Thyroid gland (tissue), 4 donors: ENCODE measurements around the gene FXYD6. TPM values are rescaled to one million over a fixed set of nuclear protein-coding genes. Genes with fewer than 3 reads are reported as not detected.

Experiments used
- DNase-seq, 2 donors: peaks; one replicate each; pipeline ENCODE4 v3.0.0-alpha.2; 2019
- H3K27ac ChIP-seq, 3 donors: fragments of 200-600 bp; sonication (generic); 1 replicate in 2 of 3; 2 replicates in 1 of 3; pipeline ENCODE4 v1.5.1; 2016 to 2019; ENCODE audit warnings: mild to moderate bottlenecking in 1 of 3, moderate library complexity in 1 of 3
- H3K27me3 ChIP-seq: fragments of 200-600 bp; sonication (generic); one replicate; pipeline ENCODE4 v1.5.1; 2019
- H3K36me3 ChIP-seq, 2 donors: fragments of 200-600 bp; sonication (generic); one replicate each; pipeline ENCODE4 v1.5.1; 2016 to 2019
- H3K4me1 ChIP-seq, 2 donors: fragments of 200-600 bp; sonication (generic); one replicate each; pipeline ENCODE4 v1.5.1; 2017 to 2019
- H3K4me3 ChIP-seq, 3 donors: fragments of 200-600 bp; sonication (generic); replicated peaks in 1 of 3; 1 replicate in 2 of 3; 2 replicates in 1 of 3; pipeline ENCODE4 v1.5.1; 2016; ENCODE audit warnings: mild to moderate bottlenecking in 1 of 3
- H3K9me3 ChIP-seq: fragments of 200-600 bp; sonication (generic); one replicate; pipeline ENCODE4 v1.5.1; 2017
- CTCF ChIP-seq, 6 experiments: fragments of 200-600 bp in 3 of 6; fragments of 450-650 bp in 3 of 6; sonication (generic) in 3 of 6; IDR thresholded peaks; one replicate each; pipeline ENCODE4 v1.5.1; 2016 to 2019; ENCODE audit warnings: antibody characterized with exemption in 6 of 6, mild to moderate bottlenecking in 2 of 6, inconsistent platforms in 1 of 6, moderate library complexity in 1 of 6
- POLR2A ChIP-seq, 2 donors: fragments of 450-650 bp; IDR thresholded peaks; one replicate each; pipeline ENCODE4 v1.6.1; 2017; ENCODE audit warnings: antibody characterized with exemption in 2 of 2, mild to moderate bottlenecking in 2 of 2, moderate library complexity in 1 of 2
- WGBS, 2 donors: methylation state at CpG; one replicate each; pipeline ENCODE4 v1.1.5; 2017; 5-methylcytosine and 5-hydroxymethylcytosine counted together
- intact Hi-C: fragments of 100-400 bp; cut with DNase I; formaldehyde crosslinking; loops from one replicate; pipeline ENCODE4 v1.15.1; 2023
- total RNA-seq, 4 donors: library from RNA; depleted of rRNA; stranded (reverse); fragments of >200 nt; gene quantifications; one replicate each; pipeline ENCODE4 v1.2.3, GENCODE V29; 2016

FXYD6 gene
- total RNA-seq, 4 donors from 2014 or later, result 34.2 to 143 (median 88.6) TPM

DNA sequence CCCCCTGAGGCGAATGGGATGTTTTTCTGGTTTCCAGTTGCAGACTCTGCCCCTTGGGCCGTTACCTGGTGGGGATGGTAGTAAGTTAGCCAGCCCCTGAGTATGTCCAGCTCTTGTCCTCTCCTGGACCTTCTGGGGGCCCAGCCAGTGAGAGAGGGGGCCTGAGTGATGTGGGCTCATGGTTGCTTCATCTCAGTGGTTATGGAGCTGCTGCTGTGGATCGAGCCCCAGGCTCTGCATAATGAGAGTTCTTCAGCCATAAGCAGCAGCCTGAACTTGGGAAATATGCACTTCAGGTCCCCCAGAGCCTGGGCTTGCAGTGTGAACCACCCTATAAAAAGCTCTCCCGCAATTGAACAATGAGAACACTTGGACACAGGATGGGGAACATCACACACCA, 46.8 kb upstream of the FXYD6 start:
- 81 to 100% methylated on average over 3 to 4 of the region's 4 CpGs for WGBS, 2 donors
- DNase-seq, result no peak
- no peak overlapping the region for H3K27ac ChIP-seq
- no peak overlapping the region for H3K4me3 ChIP-seq
- intact Hi-C loops, result no loop called here
- H3K4me1 ChIP-seq, result peaks cover 11 to 33% of the 10 kb centered on the region in 2 donors
- no peaks in the 10 kb centered on the region for H3K9me3 ChIP-seq
- no peaks in the 10 kb centered on the region for H3K36me3 ChIP-seq
- H3K27me3 ChIP-seq, result no peaks in the 10 kb centered on the region
- TF ChIP-seq POLR2A (IDR thresholded peaks at IDR 0.05) (no peak), CTCF (IDR thresholded peaks at IDR 0.05) (no peak)

GRCh38 chr11:117921893-117922292, 45.4 kb upstream of the FXYD6 start:
- H3K4me3 ChIP-seq, result no peak overlapping the region
- no peak overlapping the region for H3K27ac ChIP-seq
- WGBS, 2 donors, result 96 to 98% methylated on average over 5 of the region's 5 CpGs
- intact Hi-C loops, result no loop called here
- TF ChIP-seq POLR2A (IDR thresholded peaks at IDR 0.05) (no peak), CTCF (IDR thresholded peaks at IDR 0.05) (no peak)
- H3K27me3 ChIP-seq, result no peaks in the 10 kb centered on the region
- H3K36me3 ChIP-seq, result no peaks in the 10 kb centered on the region
- H3K9me3 ChIP-seq, result no peaks in the 10 kb centered on the region
- peaks cover 5 to 28% of the 10 kb centered on the region in 2 donors for H3K4me1 ChIP-seq
- DNase-seq, result no peak

DNA sequence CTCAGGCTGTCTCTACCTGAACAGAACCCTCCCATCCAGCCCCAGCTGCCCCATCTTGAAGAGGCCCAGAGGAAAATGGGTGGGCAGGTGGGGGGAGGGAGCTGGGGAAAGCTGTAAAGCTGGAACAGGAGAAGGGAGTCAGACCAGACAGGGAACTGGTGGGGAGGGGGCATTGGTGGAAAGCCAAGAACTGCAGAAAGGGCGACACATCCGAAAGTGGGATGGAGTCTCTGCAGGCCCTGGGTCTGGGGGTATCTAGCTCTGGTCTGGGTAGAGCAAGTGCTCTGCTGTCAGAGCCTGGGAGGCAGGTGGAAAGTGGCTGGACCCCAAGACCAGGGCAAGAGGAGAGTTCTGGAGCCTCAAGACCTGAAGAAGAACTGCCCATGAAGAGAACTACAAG, 45.0 kb upstream of the FXYD6 start:
- Histone ChIP-seq H3K27me3 (no peaks in the 10 kb centered on the region), H3K4me3 (no peak overlapping the region), H3K27ac (no peak overlapping the region), H3K4me1 (peaks cover 5 to 28% of the 10 kb centered on the region in 2 donors), H3K9me3 (no peaks in the 10 kb centered on the region), H3K36me3 (no peaks in the 10 kb centered on the region)
- intact Hi-C loops, result no loop called here
- 97 to 98% methylated on average over 2 of the region's 2 CpGs for WGBS, 2 donors
- no peak for DNase-seq
- TF ChIP-seq CTCF (IDR thresholded peaks at IDR 0.05) (no peak), POLR2A (IDR thresholded peaks at IDR 0.05) (no peak)

DNA sequence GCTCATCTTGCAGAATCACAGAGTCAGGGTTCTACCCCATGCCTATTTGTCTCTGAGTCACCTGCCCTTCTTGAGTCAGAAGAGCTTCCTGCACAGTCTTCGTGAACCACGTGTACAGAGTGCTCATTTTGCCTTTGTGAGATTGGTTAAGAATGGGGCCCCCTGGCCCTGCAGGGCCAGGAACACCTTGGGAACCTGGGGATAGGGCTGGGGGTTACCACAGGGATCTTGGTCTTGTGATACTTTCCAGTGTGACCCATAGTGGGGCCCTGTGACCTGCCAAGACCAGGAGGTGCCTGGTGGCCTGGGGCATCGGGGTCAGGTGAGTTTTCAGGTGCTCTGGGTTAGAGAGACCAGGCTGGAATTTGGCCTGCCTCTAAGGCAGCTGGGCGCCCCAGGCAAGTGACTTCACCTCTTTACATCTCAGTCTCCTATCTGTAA, 43.3 kb upstream of the FXYD6 start:
- intact Hi-C loops, result no loop called here
- H3K27me3 ChIP-seq, result no peaks in the 10 kb centered on the region
- H3K27ac ChIP-seq, result peak overlapping the region in 2 of 3 donors; percentile 6 to 58
- DNase-seq, result no peak
- H3K36me3 ChIP-seq, result no peaks in the 10 kb centered on the region
- no peak for TF ChIP-seq POLR2A (IDR thresholded peaks at IDR 0.05)
- H3K4me3 ChIP-seq, result no peak overlapping the region
- no peaks in the 10 kb centered on the region for H3K9me3 ChIP-seq
- WGBS, 2 donors, result 84 to 94% methylated on average over 4 of the region's 4 CpGs
- peaks cover 5 to 15% of the 10 kb centered on the region in 2 donors for H3K4me1 ChIP-seq

DNA sequence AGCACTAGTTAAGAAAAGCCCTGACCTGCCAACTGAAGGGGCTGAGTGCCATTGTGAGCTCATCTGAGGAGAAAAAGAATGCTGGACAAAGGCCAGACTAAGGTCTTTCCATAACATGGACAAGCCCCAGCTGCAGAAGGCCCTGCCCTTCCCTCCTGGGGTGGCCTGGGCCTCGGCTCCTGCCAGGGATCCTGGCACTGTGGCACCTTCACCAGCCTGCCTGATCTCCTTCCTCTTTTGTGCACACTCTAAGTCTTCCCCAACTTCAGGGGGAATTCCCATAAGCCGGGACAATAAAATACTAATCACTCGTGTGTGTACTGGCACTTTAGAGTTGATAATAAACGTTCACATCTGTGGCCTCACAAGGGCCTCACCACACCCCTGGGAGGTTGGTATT, 42.9 kb upstream of the FXYD6 start:
- peak; percentile 87 to 89 for DNase-seq
- WGBS, 2 donors, result 11 to 19% methylated on average over 3 to 4 of the region's 4 CpGs
- Histone ChIP-seq H3K27ac (peak overlapping the region in 2 of 3 donors; percentile 28 to 58), H3K4me3 (no peak overlapping the region), H3K4me1 (peaks cover 5 to 15% of the 10 kb centered on the region in 2 donors), H3K36me3 (no peaks in the 10 kb centered on the region), H3K9me3 (no peaks in the 10 kb centered on the region), H3K27me3 (no peaks in the 10 kb centered on the region)
- intact Hi-C loops, result no loop called here
- no peak for TF ChIP-seq POLR2A (IDR thresholded peaks at IDR 0.05)
- no peak for TF ChIP-seq CTCF (IDR thresholded peaks at IDR 0.05)
